HG03066 (cell line): ENCODE data around the gene EDC4.

Source experiments
- ATAC-seq: cut with Tn5 transposase; IDR thresholded peaks from one replicate; pipeline ENCODE4 v1.9.1; 2021; ENCODE audit warnings: low read depth; ENCODE audit not compliant: unreplicated experiment

EDC4 gene

GRCh38 chr16:67873435-67874370 lies 851 bp downstream of the EDC4 start:
- no peak for ATAC-seq

GRCh38 chr16:67874372-67874771 lies 1.5 kb downstream of the EDC4 start:
- ATAC-seq = no peak

GRCh38 chr16:67877064-67877463 lies 4.2 kb downstream of the EDC4 start:
- ATAC-seq = no peak

- ATAC-seq = no peak
Observed at GRCh38 chr16:67878232-67878631, 5.4 kb downstream of the EDC4 start.

- no peak for ATAC-seq
Observed at GRCh38 chr16:67878846-67879245, 6.0 kb downstream of the EDC4 start.

- no peak for ATAC-seq
Observed at GRCh38 chr16:67879462-67879861, 6.6 kb downstream of the EDC4 start.

GRCh38 chr16:67879936-67880335 lies 7.1 kb downstream of the EDC4 start:
- ATAC-seq = no peak

- ATAC-seq = no peak
Observed at GRCh38 chr16:67880584-67880983, 7.7 kb downstream of the EDC4 start.

- ATAC-seq = no peak
Observed at GRCh38 chr16:67881621-67882161, 8.8 kb downstream of the EDC4 start.

GRCh38 chr16:67882374-67883145 lies 9.7 kb downstream of the EDC4 start:
- no peak for ATAC-seq

GRCh38 chr16:67883146-67883871 lies 10.5 kb downstream of the EDC4 start:
- ATAC-seq = no peak

- no peak for ATAC-seq
Observed at GRCh38 chr16:67883872-67884261, 11.0 kb downstream of the EDC4 start.

GRCh38 chr16:67884684-67885083 lies 11.8 kb downstream of the EDC4 start, which contains the start of gene NRN1L:
NRN1L (plus strand) TSS chr16:67884885; CDS start chr16:67884904, 19 bp downstream.
- no peak for ATAC-seq

- ATAC-seq = no peak
Observed at GRCh38 chr16:67885545-67885944, 12.7 kb downstream of the EDC4 start.

- no peak for ATAC-seq
Observed at GRCh38 chr16:67885976-67886375, 13.1 kb downstream of the EDC4 start.

- ATAC-seq = no peak
Observed at GRCh38 chr16:67886387-67886786, 13.5 kb downstream of the EDC4 start.

GRCh38 chr16:67888331-67888730 lies 15.5 kb downstream of the EDC4 start:
- ATAC-seq = no peak

GRCh38 chr16:67892375-67892774 lies 19.5 kb downstream of the EDC4 start:
- ATAC-seq = no peak

- ATAC-seq = peak; percentile 96
Observed at GRCh38 chr16:67892899-67893742, 20.3 kb downstream of the EDC4 start, which contains the start of gene PSKH1. PSKH1 (plus strand) TSS chr16:67893254; CDS start chr16:67908750, 15,496 bp downstream.
